ENCODE results near the gene GCK. TPM values are rescaled to one million over a fixed set of nuclear protein-coding genes. Genes with fewer than 3 reads are reported as not detected.

GCK gene
- total RNA-seq, 1 donor = 0.43 TPM

DNA sequence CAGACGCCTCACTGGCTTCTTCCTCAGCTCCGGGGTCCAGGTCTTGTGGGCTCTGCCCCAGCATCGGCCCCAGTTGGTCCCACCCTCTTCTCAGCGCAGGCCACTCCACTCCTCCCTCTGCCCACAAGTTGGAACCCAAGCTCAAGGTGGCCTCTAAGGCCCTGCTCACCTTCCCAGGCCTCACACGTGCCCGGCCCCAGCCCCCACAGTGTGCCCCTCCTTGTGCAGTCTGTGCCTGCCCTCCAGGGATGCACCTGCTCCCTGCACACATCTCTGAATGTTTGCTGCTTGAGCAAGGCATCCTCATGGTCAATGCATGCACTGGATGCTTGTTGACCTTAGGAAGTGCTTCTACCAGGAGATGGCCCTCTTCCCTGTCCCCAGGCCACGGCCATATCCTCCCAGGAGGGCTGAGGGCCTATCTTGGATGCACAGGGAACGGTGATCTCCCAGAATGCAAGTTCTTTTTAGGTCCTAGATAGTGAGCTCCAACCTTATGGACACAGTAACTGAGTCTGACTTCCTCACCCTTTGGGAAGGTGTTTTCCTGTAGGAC is 92.8 kb downstream of the GCK start:
- TF ChIP-seq, protein P1, sequence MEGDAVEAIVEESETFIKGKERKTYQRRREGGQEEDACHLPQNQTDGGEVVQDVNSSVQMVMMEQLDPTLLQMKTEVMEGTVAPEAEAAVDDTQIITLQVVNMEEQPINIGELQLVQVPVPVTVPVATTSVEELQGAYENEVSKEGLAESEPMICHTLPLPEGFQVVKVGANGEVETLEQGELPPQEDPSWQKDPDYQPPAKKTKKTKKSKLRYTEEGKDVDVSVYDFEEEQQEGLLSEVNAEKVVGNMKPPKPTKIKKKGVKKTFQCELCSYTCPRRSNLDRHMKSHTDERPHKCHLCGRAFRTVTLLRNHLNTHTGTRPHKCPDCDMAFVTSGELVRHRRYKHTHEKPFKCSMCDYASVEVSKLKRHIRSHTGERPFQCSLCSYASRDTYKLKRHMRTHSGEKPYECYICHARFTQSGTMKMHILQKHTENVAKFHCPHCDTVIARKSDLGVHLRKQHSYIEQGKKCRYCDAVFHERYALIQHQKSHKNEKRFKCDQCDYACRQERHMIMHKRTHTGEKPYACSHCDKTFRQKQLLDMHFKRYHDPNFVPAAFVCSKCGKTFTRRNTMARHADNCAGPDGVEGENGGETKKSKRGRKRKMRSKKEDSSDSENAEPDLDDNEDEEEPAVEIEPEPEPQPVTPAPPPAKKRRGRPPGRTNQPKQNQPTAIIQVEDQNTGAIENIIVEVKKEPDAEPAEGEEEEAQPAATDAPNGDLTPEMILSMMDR (IDR thresholded peaks at IDR 0.05; ENCODE audit: insufficient read depth, low read depth, low read length) = no peak
- H3K4me3 ChIP-seq (ENCODE audit: low read depth, low read length) = no peak overlapping the region
- DNase-seq (ENCODE audit: low read depth) = no peak

DNA sequence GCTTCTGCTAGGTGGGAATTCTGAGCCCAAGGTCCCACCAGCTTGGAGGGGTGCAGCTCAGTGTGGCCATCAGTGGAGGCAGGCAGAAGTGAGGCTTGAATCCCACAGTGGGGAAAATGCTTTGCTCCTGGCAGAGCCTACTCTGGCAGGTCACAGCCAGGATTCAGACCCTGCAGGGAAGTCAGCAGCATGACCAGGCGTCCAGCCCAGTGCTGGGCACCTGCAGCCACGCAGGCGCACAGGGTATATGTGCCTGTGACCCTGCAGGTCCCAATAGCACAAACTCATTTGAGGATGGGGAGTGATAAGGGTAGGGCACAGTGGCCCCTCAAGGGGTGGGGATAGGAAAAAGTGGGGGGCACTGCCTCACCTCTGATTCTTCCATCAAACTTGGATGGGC is 93.5 kb downstream of the GCK start:
- TF ChIP-seq, protein P1 (IDR thresholded peaks at IDR 0.05; ENCODE audit: insufficient read depth, low read depth, low read length) = no peak
- no peak for DNase-seq (ENCODE audit: low read depth)
- no peak overlapping the region for H3K4me3 ChIP-seq (ENCODE audit: low read depth, low read length)

DNA sequence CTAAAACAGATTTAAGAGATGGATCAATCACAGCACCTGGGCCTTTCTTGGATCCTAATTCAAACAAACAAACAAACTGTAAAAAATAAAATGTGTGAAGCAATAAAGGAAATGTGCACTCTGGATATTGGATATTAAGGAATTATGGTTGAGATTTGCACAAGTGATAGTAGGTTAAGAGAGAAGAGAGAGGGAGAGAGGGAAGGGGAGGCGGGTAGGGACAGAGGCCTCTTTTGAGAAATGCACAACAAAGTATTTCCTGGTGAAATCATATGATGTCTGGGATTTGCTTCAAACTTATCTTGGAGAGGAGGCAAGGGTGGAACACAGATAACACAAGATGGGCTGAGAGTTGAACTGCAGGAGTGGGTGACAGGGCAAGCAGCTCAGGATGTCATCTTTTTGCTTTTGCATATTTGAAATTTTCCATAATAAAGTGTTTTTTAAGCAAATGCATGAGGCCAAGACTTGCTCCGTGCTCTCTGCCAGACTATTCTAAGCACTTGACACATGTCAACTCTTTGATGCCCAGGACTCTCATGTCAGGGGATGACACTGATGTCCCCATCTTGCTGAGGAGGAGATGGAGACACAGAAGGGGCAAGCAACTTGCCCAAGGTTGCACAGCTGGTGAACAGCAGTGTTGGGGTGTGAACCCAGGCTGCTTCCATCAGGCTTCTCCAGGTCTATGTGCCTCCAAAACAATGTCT is 94.2 kb downstream of the GCK start:
- TF ChIP-seq, protein P1 (IDR thresholded peaks at IDR 0.05; ENCODE audit: insufficient read depth, low read depth, low read length) = no peak
- peak; percentile 48 for DNase-seq (ENCODE audit: low read depth)
- no peak overlapping the region for H3K4me3 ChIP-seq (ENCODE audit: low read depth, low read length)

DNA sequence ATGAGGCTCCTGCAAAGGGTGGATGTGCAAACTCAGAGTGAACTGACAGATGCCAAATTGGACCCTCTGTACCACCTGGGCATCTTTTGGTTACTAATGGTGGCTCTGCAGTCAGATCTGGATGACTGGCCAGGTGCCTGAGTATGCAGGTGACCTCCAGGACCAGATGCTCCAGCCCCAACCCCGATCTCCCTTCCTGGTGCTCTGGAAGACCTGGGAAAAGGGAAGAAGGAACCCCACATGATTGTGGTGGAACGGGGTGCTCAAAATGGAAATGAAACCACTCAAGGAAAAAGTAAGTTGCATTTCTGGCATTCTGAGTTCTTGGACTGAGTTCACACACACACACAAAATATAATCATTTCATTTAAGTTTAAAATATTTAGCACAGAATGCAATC is 94.9 kb downstream of the GCK start:
- DNase-seq (ENCODE audit: low read depth) = no peak
- no peak overlapping the region for H3K4me3 ChIP-seq (ENCODE audit: low read depth, low read length)
- TF ChIP-seq, protein P1 (IDR thresholded peaks at IDR 0.05; ENCODE audit: insufficient read depth, low read depth, low read length) = no peak

Small RNA genes lying within 50 kb of the gene (small RNA-seq; reads per million reads assigned to genes)
- gene RNA5SP230 = not detected

Other genes starting within 250 kb of the GCK start
- gene SPDYE1, start 191.5 kb downstream of the GCK start, total RNA-seq = not detected in 2 replicates
- gene DBNL, start 144.7 kb downstream of the GCK start, total RNA-seq = 87.6 and 97.2 TPM in 2 replicates
- under 0.01 and 0.32 TPM in 2 replicates for gene PGAM2, start 123.9 kb downstream of the GCK start, total RNA-seq
- gene POLM, start 106.9 kb downstream of the GCK start, total RNA-seq = 13.8 and 19.0 TPM in 2 replicates
- 148 and 159 TPM in 2 replicates for gene AEBP1, start 85.1 kb downstream of the GCK start, total RNA-seq
- gene POLD2, start 65.9 kb downstream of the GCK start, total RNA-seq = 95.7 and 101 TPM in 2 replicates
- gene MYL7, start 48.1 kb downstream of the GCK start, total RNA-seq = 0.43 TPM in 1 of 2 replicates, not detected in the other
- gene YKT6, start 11.5 kb upstream of the GCK start, total RNA-seq = 108 and 119 TPM in 2 replicates
- under 0.01 TPM in 1 of 2 replicates, not detected in the other for gene CAMK2B, start 136.2 kb upstream of the GCK start, total RNA-seq

Data from fibroblast of villous mesenchyme (primary cell).